ENCODE measurements around the gene TMEM203.

- TF ChIP-seq CTCF (IDR thresholded peaks at IDR 0.05; ENCODE audit: poor library complexity, severe bottlenecking) (no peak), REST (IDR thresholded peaks at IDR 0.05; ENCODE audit: borderline replicate concordance) (no peak), SMC3 (conservative IDR thresholded peaks at IDR 0.05; ENCODE audit: poor library complexity) (no peak), EZH2 (IDR thresholded peaks at IDR 0.05; ENCODE audit: borderline replicate concordance, insufficient read depth, low read length, poor library complexity, severe bottlenecking) (no peak), TAF1 (IDR thresholded peaks at IDR 0.05; ENCODE audit: low read depth) (no peak), POLR2AphosphoS5 (IDR thresholded peaks at IDR 0.05) (no peak), EP300 (conservative IDR thresholded peaks at IDR 0.05; ENCODE audit: poor library complexity, severe bottlenecking) (no peak), MXI1 (conservative IDR thresholded peaks at IDR 0.05; ENCODE audit: poor library complexity, severe bottlenecking) (no peak)
Measured at GRCh38 chr9:137156567-137157375, 48.7 kb downstream of the TMEM203 start.
